K562 (cell line): ENCODE data around the gene TIMM50. TPM values are rescaled to one million over a fixed set of nuclear protein-coding genes. Genes with fewer than 3 reads are reported as not detected.
A peak's percentile ranks its signal among the peaks of the same experiment; 100 is the strongest.

Source experiments
- ATAC-seq: fragments of 200-7000 bp; cut with Tn5 transposase; 3 replicates; pipeline ENCODE4 v1.9.1; 2020; ENCODE audit warnings: moderate library complexity
- BruUV-seq: library from RNA; stranded (reverse); fragments of 400-500 nt; replicated peaks from 2 replicates; lab custom pipeline; 2021; lab: Mats Ljungman, UMichigan
- CTCF ChIA-PET: fragments of 300-600 bp; formaldehyde crosslinking; extraction: SDS; loops from one replicate; lab custom pipeline; 2021; ENCODE audit warnings: low intra/inter-chr PET ratio; lab: Yijun Ruan, JAX
- POLR2A ChIA-PET: fragments of 300-600, 350-650 bp; sonication (Branson Sonifier 250); formaldehyde crosslinking; extraction: SDS; loops from one replicate; lab custom pipeline; 2021; ENCODE audit warnings: antibody characterized with exemption, inconsistent platforms; lab: Yijun Ruan, JAX
- DNase-seq, 4 experiments: peaks; one replicate each; pipeline versions ENCODE4 v3.0.0 to v3.0.0-alpha.2; 2011 to 2018; ENCODE audit warnings: low spot score in 3 of 4, mixed read lengths in 3 of 4; ENCODE audit errors: extremely low read depth in 1 of 4
- FAIRE-seq: peaks from 2 replicates; lab custom pipeline; 2011; peaks lifted over from hg19 to GRCh38; lab: Jason Lieb, UNC
- H2AFZ ChIP-seq: 2 replicates; pipeline ENCODE4 v1.6.0; 2011; ENCODE audit warnings: low read depth, low read length, control low read depth, inconsistent platforms
- H3K27ac ChIP-seq: fragments of 200-600 bp; 3 replicates; pipeline ENCODE4 v1.8.0; 2011; ENCODE audit warnings: low read depth, mild to moderate bottlenecking, control low read depth, inconsistent platforms, low read length, moderate library complexity, mixed read lengths; ENCODE audit errors: extremely low read depth
- H3K27me3 ChIP-seq, 2 experiments: fragments of 300-600 bp in 1 of 2; 2 replicates in 1 of 2; 3 replicates in 1 of 2; pipeline versions ENCODE4 v1.6.0 to v1.8.0; 2011; ENCODE audit warnings: inconsistent platforms in 2 of 2, low read length in 2 of 2, mild to moderate bottlenecking in 1 of 2, mixed read lengths in 1 of 2, moderate library complexity in 1 of 2; ENCODE audit not compliant: control insufficient read depth in 2 of 2, insufficient read depth in 2 of 2
- H3K36me3 ChIP-seq: fragments of 300-600 bp; 3 replicates; pipeline ENCODE4 v1.8.0; 2011; ENCODE audit warnings: mild to moderate bottlenecking, low read length, inconsistent platforms; ENCODE audit not compliant: control insufficient read depth, insufficient read depth
- H3K4me1 ChIP-seq, 2 experiments: fragments of 200-600 bp in 1 of 2; replicated peaks in 1 of 2; 2 replicates in 1 of 2; 3 replicates in 1 of 2; pipeline versions ENCODE4 v1.5.1 to v1.8.0; 2011; ENCODE audit warnings: inconsistent platforms in 2 of 2, low read length in 2 of 2, mild to moderate bottlenecking in 1 of 2, mixed read lengths in 1 of 2, moderate library complexity in 1 of 2; ENCODE audit not compliant: control insufficient read depth in 2 of 2, insufficient read depth in 2 of 2
- H3K4me2 ChIP-seq: 2 replicates; pipeline ENCODE4 v1.6.1; 2011; ENCODE audit warnings: low read length, control low read depth, inconsistent platforms, mixed read lengths; ENCODE audit not compliant: insufficient read depth
- H3K4me3 ChIP-seq: fragments of 200-600 bp; sonication (generic), shearing (Covaris generic); 2 replicates; pipeline ENCODE4 v1.5.1; 2016; ENCODE audit warnings: control low read depth, inconsistent platforms
- H3K79me2 ChIP-seq: fragments of 200-600 bp; 3 replicates; pipeline ENCODE4 v1.8.0; 2011; ENCODE audit warnings: low read length, inconsistent platforms; ENCODE audit not compliant: control insufficient read depth, insufficient read depth
- H3K9ac ChIP-seq, 2 experiments: 2 replicates each; pipeline versions ENCODE4 v1.6.0 to v1.6.1; 2011; ENCODE audit warnings: low read depth in 2 of 2, low read length in 2 of 2, control low read depth in 1 of 2, inconsistent platforms in 1 of 2, mild to moderate bottlenecking in 1 of 2, mixed read lengths in 1 of 2; ENCODE audit not compliant: insufficient read depth in 1 of 2
- H3K9me1 ChIP-seq: one replicate; pipeline ENCODE4 v1.6.0; 2011; ENCODE audit warnings: inconsistent platforms, mild to moderate bottlenecking, low read length, moderate library complexity; ENCODE audit not compliant: control insufficient read depth, insufficient read depth
- H3K9me3 ChIP-seq: replicated peaks from 2 replicates; pipeline ENCODE4 v1.5.1; 2011; ENCODE audit warnings: low read depth, low read length, inconsistent platforms; ENCODE audit not compliant: control insufficient read depth, insufficient read depth
- H4K20me1 ChIP-seq: replicated peaks from 2 replicates; pipeline ENCODE4 v1.6.1; 2011; ENCODE audit warnings: low read length, inconsistent platforms, mixed read lengths; ENCODE audit not compliant: control insufficient read depth, insufficient read depth
- ATF1 ChIP-seq, 2 experiments: fragments of 450-650 bp in 1 of 2; IDR thresholded peaks; 2 replicates each; pipeline ENCODE4 v1.6.1; 2016; ENCODE audit warnings: missing compliant biosample characterization in 1 of 2, missing genetic modification characterization in 1 of 2
- BCOR ChIP-seq: fragments of 450-650 bp; IDR thresholded peaks from 2 replicates; pipeline ENCODE4 v1.6.1; 2016
- CC2D1A ChIP-seq: fragments of 450-650 bp; IDR thresholded peaks from 2 replicates; pipeline ENCODE4 v1.6.1; 2017; ENCODE audit warnings: mild to moderate bottlenecking
- ELF2 ChIP-seq: fragments of 250-450 bp; sonication (Bioruptor Pico); IDR thresholded peaks from 2 replicates; pipeline ENCODE4 v1.5.0; 2021; ENCODE audit warnings: mild to moderate bottlenecking
- ILF3 ChIP-seq: fragments of 450-650 bp; IDR thresholded peaks from 2 replicates; pipeline ENCODE4 v1.6.1; 2018; ENCODE audit warnings: antibody characterized with exemption, mild to moderate bottlenecking, moderate library complexity, borderline replicate concordance
- KAT8 ChIP-seq: fragments of 450-650 bp; IDR thresholded peaks from 2 replicates; pipeline ENCODE4 v1.6.1; 2016; ENCODE audit warnings: low read depth, mild to moderate bottlenecking
- KDM4B ChIP-seq, 2 experiments: fragments of 450-650 bp in 1 of 2; sonication (generic) in 1 of 2; IDR thresholded peaks; 2 replicates each; pipeline ENCODE4 v1.6.1; 2016 to 2017; ENCODE audit warnings: borderline replicate concordance in 2 of 2, antibody characterized with exemption in 1 of 2, low read depth in 1 of 2, mild to moderate bottlenecking in 1 of 2
- KLF13 ChIP-seq: fragments of 450-650 bp; IDR thresholded peaks from 2 replicates; pipeline ENCODE4 v1.6.1; 2016; ENCODE audit warnings: missing genetic modification characterization, low read depth, mild to moderate bottlenecking, missing compliant biosample characterization, moderate library complexity, borderline replicate concordance
- KLF16 ChIP-seq: IDR thresholded peaks from 2 replicates; pipeline ENCODE4 v1.6.1; 2016; ENCODE audit warnings: antibody characterized with exemption
- MEF2D ChIP-seq: conservative IDR thresholded peaks from 2 replicates; pipeline ENCODE4 v1.6.1; 2016; ENCODE audit warnings: low read depth, missing genetic modification characterization, missing compliant biosample characterization
- MYBL2 ChIP-seq, 2 experiments: fragments of 450-650 bp in 1 of 2; sonication (generic) in 1 of 2; formaldehyde crosslinking in 1 of 2; IDR thresholded peaks; 2 replicates each; pipeline versions ENCODE4 v1.6.1 to v1.8.1; 2017 to 2022; ENCODE audit warnings: borderline replicate concordance in 1 of 2, inconsistent platforms in 1 of 2, low read depth in 1 of 2, mild to moderate bottlenecking in 1 of 2, missing genetic modification reagents in 1 of 2, moderate library complexity in 1 of 2
- NR2F6 ChIP-seq: fragments of 450-650 bp; formaldehyde crosslinking; IDR thresholded peaks from 2 replicates; pipeline ENCODE4 v1.4.0; 2020; ENCODE audit warnings: mild to moderate bottlenecking
- RBM39 ChIP-seq: fragments of 200-400 bp; formaldehyde crosslinking; optimal IDR thresholded peaks from 2 replicates; pipeline ENCODE3; 2018; ENCODE audit warnings: low read depth, low read length
- SRSF1 ChIP-seq: fragments of 200-400 bp; formaldehyde crosslinking; IDR thresholded peaks from 2 replicates; pipeline ENCODE4 v1.6.1; 2017; ENCODE audit warnings: mild to moderate bottlenecking, low read depth, low read length, moderate library complexity
- ZNF217 ChIP-seq: sonication (generic); formaldehyde crosslinking; IDR thresholded peaks from 2 replicates; pipeline ENCODE4 v1.8.0; 2022; ENCODE audit warnings: mild to moderate bottlenecking, missing genetic modification reagents
- WGBS: fragments of 100-300 bp; shearing (Covaris generic); methylation state at CpG from one replicate; pipeline ENCODE4 v1.1.6; 2016; ENCODE audit warnings: low coverage, mixed read lengths; ENCODE audit not compliant: insufficient coverage; ENCODE audit errors: missing lambda C conversion rate; 5-methylcytosine and 5-hydroxymethylcytosine counted together
- in situ Hi-C: fragments of 300-500 bp; cut with MboI; formaldehyde crosslinking; loops from 4 replicates; pipeline ENCODE4 v1.15.0; 2018; ENCODE audit warnings: inconsistent platforms, mixed read lengths
- intact Hi-C: fragments of 100-400 bp; cut with micrococcal nuclease; formaldehyde crosslinking; loops from 2 replicates; pipeline ENCODE4 v1.14.2; 2022
- polyA plus RNA-seq, 8 experiments: library from polyadenylated mRNA; depleted of rRNA in 4 of 8; stranded (reverse) in 5 of 8; unstranded in 3 of 8; fragments of >200 nt; fragmentation: Nextera tagmentation in 2 of 8; fragmentation: Illumina TruSeq in 1 of 8; extraction: Ambion mirVana in 2 of 8; extraction: Trizol in 1 of 8; gene quantifications; 2 replicates each; pipeline versions ENCODE4 v1.2.1 to v1.2.3, GENCODE V29; 2011 to 2014; ENCODE audit warnings: inconsistent platforms in 1 of 8, missing spikeins in 1 of 8
- total RNA-seq, 7 experiments: library from RNA; depleted of rRNA in 6 of 7; stranded (reverse); fragments of >200 nt in 6 of 7; fragmentation: Illumina TruSeq in 2 of 7; extraction: Trizol in 2 of 7; gene quantifications; 2 replicates each; pipeline versions ENCODE4 v1.2.1 to v1.2.3, GENCODE V29; 2011 to 2021; ENCODE audit warnings: low replicate concordance in 1 of 7
- TF ChIP-seq, protein P1 (sequence below): fragments of 450-650 bp; IDR thresholded peaks from 2 replicates; pipeline ENCODE4 v1.6.1; 2014; ENCODE audit warnings: low read depth, mild to moderate bottlenecking, moderate library complexity, borderline replicate concordance
- TF ChIP-seq, protein P2 (sequence below): sonication (generic); formaldehyde crosslinking; IDR thresholded peaks from 2 replicates; pipeline ENCODE4 v1.8.1; 2023; ENCODE audit warnings: mild to moderate bottlenecking, missing genetic modification reagents

Gene TIMM50
- total and polyA plus RNA-seq, 9 of the 15 experiments (the other 6 are each of a cell fraction or from before 2014, with no cell fraction given) = 28.3 to 221 (median 170) TPM

DNA sequence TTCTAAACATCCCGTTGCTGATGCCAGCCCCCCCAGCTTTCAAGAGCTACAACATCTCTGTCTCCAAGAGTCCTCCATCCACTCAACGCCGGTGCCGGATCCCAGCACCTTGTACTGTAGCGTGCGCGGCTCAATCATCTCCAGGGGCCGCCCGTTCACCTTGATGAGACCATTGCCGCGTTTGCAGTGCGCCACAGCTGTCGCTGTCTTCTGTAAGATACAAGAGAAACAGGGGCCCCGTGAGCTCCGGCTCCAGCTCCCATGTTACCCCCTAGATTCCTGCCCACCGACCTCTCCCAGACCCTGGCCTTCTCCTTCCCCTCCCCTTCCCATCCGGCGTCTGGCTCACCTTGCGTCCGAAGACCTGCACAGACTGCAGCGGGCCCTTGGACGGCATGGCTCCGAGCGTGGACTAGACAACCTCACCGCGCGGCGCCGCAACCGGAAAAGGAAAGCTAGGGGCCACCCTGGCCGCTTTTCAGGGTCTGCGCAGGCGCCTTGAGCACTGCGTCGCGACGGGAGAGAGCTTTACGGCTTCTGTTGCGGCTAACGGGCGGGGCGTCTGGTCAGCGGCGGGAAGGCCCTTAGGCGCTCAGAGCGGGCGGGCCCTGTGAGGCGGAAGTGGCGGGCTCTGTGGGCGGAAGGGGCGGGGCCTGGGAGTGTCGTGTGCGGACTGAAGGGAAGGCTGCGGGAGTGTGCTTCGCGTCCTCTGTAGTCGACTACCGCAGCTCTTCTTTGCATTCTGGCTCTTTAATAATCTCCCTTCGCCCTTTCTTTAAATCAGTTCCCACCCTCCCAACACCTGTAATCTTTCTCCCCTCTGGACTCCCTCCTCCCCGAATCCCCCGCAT lies 44.9 kb upstream of the TIMM50 start, which contains the start of gene RPS16 (continued):
- TF ChIP-seq BCOR = peak; percentile 29; the same call in 1 of the 2 replicates
- no peak for TF ChIP-seq MYBL2 (IDR thresholded peaks at IDR 0.05; ENCODE audit: low read depth)
- no peak for TF ChIP-seq MYBL2 (CRISPR knock-in tag; IDR thresholded peaks at IDR 0.05; ENCODE audit: borderline replicate concordance)

DNA sequence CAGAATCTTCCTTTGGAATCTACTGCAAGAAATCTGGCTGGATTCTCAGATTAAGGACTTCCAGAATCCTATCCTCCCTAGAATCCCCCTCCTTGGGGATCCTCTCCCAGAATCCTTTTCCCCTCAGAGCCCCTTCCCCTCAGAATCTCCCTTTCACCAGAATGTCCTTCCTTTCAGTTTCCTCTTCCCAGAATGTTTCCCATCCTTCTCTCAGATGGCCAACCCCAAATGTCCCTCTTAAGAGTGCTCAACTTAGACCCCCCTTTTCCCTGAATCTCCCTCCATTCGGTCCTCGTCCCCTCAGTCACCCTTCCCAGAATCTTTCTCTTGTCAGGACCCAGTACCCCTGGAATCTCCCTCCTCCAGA lies 44.3 kb upstream of the TIMM50 start:
- H3K36me3 ChIP-seq = peaks cover 37% of the 10 kb centered on the region
- no peaks in the 10 kb centered on the region for H3K27me3 ChIP-seq
- no peak for DNase-seq
- intact Hi-C loops (no loop called here), in situ Hi-C loops (no loop called here)
- TSS peak; percentile 99 for BruUV-seq
- ChIA-PET CTCF (no interaction called here), POLR2A (interaction anchor here (0.6 to 6.2 kb wide), 50 partner anchors 8 to 981 kb away, joined by 3 to 141 read pairs (median 4); partner anchors contain the start of genes DYRK1B, EID2B, MED29 and PAF1)
- FAIRE-seq = no peak
- ATAC-seq = no peak
- no peaks in the 10 kb centered on the region for H3K9me1 ChIP-seq
- peak overlapping the region; percentile 82 for H3K4me2 ChIP-seq
- H3K9me3 ChIP-seq = no peaks in the 10 kb centered on the region
- 10% methylated on average over 2 of the region's 2 CpGs for WGBS
- peaks cover 19 to 23% of the 10 kb centered on the region in 2 experiments for H3K4me1 ChIP-seq
- peak overlapping the region; percentile 81 to 99; a peak in 3 of 4 replicates for H3K9ac ChIP-seq
- H3K4me3 ChIP-seq = peak overlapping the region; percentile 100
- peak overlapping the region; percentile 54 for H2AFZ ChIP-seq
- peaks cover 32% of the 10 kb centered on the region for H3K79me2 ChIP-seq
- H3K27ac ChIP-seq = peak overlapping the region; percentile 54
- H4K20me1 ChIP-seq = peaks cover 21% of the 10 kb centered on the region
- TF ChIP-seq KDM4B (IDR thresholded peaks at IDR 0.05; ENCODE audit: borderline replicate concordance in 2 of 2, low read depth in 1 of 2) (no peak), NR2F6 (CRISPR knock-in tag) (no peak), SRSF1 (no peak), KAT8 (no peak), KLF16 (no peak), ZNF217 (CRISPR knock-in tag) (no peak), KLF13 (no peak), ATF1 (CRISPR knock-in tag; IDR thresholded peaks at IDR 0.05) (no peak), ATF1 (tag; IDR thresholded peaks at IDR 0.05) (no peak), MEF2D (tag) (no peak), ELF2 (no peak), CC2D1A (peak; percentile 91; the same call in 1 of the 2 replicates), RBM39 (no peak), ILF3 (no peak)
- TF ChIP-seq, protein P1, sequence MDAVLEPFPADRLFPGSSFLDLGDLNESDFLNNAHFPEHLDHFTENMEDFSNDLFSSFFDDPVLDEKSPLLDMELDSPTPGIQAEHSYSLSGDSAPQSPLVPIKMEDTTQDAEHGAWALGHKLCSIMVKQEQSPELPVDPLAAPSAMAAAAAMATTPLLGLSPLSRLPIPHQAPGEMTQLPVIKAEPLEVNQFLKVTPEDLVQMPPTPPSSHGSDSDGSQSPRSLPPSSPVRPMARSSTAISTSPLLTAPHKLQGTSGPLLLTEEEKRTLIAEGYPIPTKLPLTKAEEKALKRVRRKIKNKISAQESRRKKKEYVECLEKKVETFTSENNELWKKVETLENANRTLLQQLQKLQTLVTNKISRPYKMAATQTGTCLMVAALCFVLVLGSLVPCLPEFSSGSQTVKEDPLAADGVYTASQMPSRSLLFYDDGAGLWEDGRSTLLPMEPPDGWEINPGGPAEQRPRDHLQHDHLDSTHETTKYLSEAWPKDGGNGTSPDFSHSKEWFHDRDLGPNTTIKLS = no peak
- TF ChIP-seq, protein P2, sequence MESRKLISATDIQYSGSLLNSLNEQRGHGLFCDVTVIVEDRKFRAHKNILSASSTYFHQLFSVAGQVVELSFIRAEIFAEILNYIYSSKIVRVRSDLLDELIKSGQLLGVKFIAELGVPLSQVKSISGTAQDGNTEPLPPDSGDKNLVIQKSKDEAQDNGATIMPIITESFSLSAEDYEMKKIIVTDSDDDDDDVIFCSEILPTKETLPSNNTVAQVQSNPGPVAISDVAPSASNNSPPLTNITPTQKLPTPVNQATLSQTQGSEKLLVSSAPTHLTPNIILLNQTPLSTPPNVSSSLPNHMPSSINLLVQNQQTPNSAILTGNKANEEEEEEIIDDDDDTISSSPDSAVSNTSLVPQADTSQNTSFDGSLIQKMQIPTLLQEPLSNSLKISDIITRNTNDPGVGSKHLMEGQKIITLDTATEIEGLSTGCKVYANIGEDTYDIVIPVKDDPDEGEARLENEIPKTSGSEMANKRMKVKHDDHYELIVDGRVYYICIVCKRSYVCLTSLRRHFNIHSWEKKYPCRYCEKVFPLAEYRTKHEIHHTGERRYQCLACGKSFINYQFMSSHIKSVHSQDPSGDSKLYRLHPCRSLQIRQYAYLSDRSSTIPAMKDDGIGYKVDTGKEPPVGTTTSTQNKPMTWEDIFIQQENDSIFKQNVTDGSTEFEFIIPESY = no peak
